22Rv1 (cell line): ENCODE measurements around the gene CLEC16A.

Experiments
- CTCF ChIP-seq: fragments of 450-650 bp; IDR thresholded peaks from 2 replicates; pipeline ENCODE4 v1.5.1; 2017; ENCODE audit warnings: mild to moderate bottlenecking
- ZFX ChIP-seq: fragments of 450-650 bp; IDR thresholded peaks from 2 replicates; pipeline ENCODE4 v1.6.1; 2017; ENCODE audit warnings: antibody characterized with exemption, borderline replicate concordance

- no peak for TF ChIP-seq CTCF
- TF ChIP-seq ZFX, result no peak
Measured at GRCh38 chr16:11005611-11005975, 61.2 kb downstream of the CLEC16A start.
